Measurements from ENCODE around the gene RETN.

Gene RETN

GRCh38 chr19:7668842-7669241 lies at the start of gene RETN:
TSS of gene RETN (plus strand) at chr19:7669049. CDS start at chr19:7669327, 278 bp downstream.
- DNase-seq: no peak

- DNase-seq: no peak
Measured at GRCh38 chr19:7619671-7620441, 49.0 kb upstream of the RETN start.

GRCh38 chr19:7620442-7621412 lies 48.1 kb upstream of the RETN start:
- DNase-seq: no peak

- no peak for DNase-seq
Measured at GRCh38 chr19:7622933-7623685, 45.7 kb upstream of the RETN start.

- no peak for DNase-seq
Measured at GRCh38 chr19:7623725-7624603, 44.9 kb upstream of the RETN start.

- no peak for DNase-seq
Measured at GRCh38 chr19:7624810-7625209, 44.0 kb upstream of the RETN start.

- DNase-seq: no peak
Measured at GRCh38 chr19:7625763-7626372, 43.0 kb upstream of the RETN start.

GRCh38 chr19:7627166-7627565 lies 41.7 kb upstream of the RETN start:
- no peak for DNase-seq

- no peak for DNase-seq
Measured at GRCh38 chr19:7628589-7629311, 40.1 kb upstream of the RETN start.

- peak; percentile 98 for DNase-seq
Measured at GRCh38 chr19:7629347-7630054, 39.3 kb upstream of the RETN start, which contains the start of the genes PET100 and XAB2. TSS of gene PET100 (plus strand) at chr19:7629793. CDS start at chr19:7629834, 41 bp downstream. TSS of gene XAB2 (minus strand) at chr19:7629545. CDS start at chr19:7629527, 18 bp downstream.

- no peak for DNase-seq
Measured at GRCh38 chr19:7631577-7631976, 37.3 kb upstream of the RETN start.

GRCh38 chr19:7632340-7633203 lies 36.3 kb upstream of the RETN start:
- DNase-seq: no peak

- DNase-seq: no peak
Measured at GRCh38 chr19:7633698-7634097, 35.2 kb upstream of the RETN start, which contains the start of gene PCP2. TSS of gene PCP2 (minus strand) at chr19:7633719. CDS start at chr19:7633457, 262 bp downstream.

- DNase-seq: no peak
Measured at GRCh38 chr19:7635670-7636069, 33.2 kb upstream of the RETN start.

- no peak for DNase-seq
Measured at GRCh38 chr19:7636317-7636690, 32.5 kb upstream of the RETN start.

GRCh38 chr19:7636691-7637373 lies 32.0 kb upstream of the RETN start, which contains the start of gene STXBP2:
TSS of gene STXBP2 (plus strand) at chr19:7637110. CDS start at chr19:7637150, 40 bp downstream.
- DNase-seq: peak; percentile 73

- no peak for DNase-seq
Measured at GRCh38 chr19:7637374-7638256, 31.2 kb upstream of the RETN start.

Measured in DMS79 treated with DMSO at 0.1 percent for 48 hours (cell line).